CD4-positive, alpha-beta T cell treated with Interleukin-2 at 100 ng/mL for 4 hours (primary cell): ENCODE results near the gene TWNK.

Experiments
- DNase-seq: peaks from one replicate; pipeline ENCODE4 v3.0.0-alpha.2; 2020; ENCODE audit warnings: low spot score

TWNK gene

DNA sequence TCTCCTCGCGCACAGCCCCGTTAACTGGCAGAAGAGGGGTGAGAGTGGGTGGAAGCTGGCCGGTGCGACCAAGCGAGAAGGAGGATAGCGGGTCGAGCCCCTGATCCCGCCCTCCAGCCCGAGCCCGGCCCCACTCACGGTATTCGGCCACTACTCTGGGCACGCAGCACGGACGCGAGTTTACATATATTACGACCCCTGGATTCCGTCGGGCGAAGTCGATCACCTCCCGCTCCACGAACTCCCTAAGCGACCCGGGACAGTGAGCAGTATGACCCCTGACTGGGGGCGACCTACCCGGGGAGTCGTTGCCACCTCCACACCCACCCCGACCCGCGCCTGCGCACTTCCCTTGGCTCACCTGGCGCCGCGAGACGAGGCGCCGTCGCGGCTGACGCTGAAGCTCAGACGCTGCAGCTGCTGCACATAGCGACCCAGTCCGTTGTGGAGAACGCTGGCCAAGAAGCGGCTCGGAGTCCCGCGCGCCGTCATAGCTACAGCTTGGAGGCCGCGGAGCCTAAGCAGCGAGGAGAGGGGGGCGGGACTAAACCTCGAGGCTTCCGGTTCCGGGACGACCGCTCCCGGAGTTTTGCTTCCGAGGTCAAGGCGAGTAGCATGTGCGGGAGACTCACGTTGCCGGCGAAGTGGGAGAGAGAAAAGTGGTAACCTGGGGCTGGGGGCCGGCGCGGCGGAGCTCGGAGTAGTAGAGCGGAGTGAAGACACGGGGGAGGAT is at the start of gene TWNK, which contains the start of gene MRPL43:
TWNK (plus strand) TSS at position 592 of the 733 bp plus-strand sequence. CDS start 668 bp downstream, outside the sequence.
MRPL43 (minus strand) TSS at position 546 of the 733 bp plus-strand sequence; CDS start at position 492, 54 bp downstream.
- peak; percentile 85 for DNase-seq

DNA sequence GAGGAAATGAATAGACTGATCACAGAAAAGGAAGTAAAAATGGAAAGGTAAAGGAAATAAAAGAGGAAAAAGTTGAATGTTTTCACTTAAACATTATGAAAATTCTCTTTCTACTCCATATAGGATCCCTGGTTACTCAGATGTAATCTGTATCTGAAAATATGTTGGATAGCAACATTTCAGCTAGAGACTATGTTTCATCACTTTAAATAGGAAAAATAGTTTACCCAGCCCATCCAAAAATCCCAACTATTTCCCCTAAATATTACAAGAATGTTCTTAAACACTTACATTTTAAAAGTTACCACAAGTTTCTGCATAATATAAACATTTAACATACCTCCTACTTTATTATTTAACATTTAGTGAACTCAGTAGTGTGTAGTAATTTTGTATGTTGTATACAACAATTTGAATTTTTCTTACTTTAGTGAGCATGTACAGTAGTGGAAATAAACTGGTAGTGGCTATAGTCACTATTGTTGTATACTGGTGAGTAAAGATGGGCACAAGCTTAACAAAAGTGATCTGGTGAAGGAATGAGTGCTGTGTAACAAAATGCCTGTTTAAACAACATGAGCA is 47.5 kb upstream of the TWNK start:
- DNase-seq: no peak

DNA sequence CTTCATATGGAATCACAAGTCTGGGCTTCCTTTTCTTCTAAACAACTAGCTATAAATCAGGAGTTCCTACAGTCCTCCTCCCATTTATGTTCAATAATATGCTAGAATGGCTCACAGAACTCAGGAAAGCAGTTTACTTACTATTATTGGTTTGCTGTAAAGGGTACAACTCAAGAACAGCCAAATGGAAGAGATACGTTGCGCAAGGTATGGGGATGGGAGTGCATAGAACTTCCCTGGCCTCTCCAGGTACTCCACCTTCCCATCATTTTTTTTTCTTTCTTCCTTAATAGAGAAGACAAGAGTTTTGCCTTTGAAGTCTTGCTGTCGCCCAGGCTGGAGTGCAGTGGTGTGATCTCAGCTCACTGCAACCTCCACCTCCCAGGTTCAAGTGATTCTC is 45.1 kb upstream of the TWNK start:
- no peak for DNase-seq

DNA sequence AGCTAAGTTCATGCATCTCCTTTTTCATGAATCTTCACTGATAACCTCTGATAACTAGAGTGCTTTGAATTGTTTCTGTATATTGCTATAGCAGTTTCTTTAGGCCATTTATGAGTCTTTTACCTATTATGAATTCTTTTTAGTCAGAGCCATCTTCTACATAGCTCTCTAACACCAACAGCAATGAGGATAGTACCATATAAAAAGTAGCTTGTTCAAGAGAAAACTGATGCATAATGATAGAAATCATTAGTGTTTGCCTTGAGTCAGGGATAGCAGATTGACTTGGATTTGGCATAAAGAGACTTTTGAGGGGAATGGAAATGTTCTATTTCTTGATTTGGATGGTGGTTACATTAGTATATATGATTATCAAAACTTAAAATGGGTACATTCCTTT is 43.8 kb upstream of the TWNK start:
- no peak for DNase-seq

DNA sequence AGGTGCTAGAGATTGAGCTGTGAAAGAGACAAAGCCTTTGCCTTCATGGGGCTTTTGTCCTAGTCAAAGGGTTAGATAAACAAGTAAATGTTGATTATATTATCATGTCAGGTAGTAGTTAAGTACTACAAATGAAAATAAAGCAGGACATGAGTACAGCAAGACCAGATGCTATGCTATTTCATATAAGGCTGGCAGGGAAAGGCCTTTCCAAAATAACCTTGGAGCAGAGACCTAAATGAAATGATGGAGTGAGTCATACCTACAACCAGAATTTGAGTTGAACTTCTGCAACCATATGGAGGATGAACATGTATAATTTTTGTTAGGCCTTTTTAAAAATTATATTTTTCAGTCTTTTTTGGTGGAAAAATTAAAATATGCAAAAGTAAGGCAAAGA is 41.6 kb upstream of the TWNK start:
- no peak for DNase-seq

DNA sequence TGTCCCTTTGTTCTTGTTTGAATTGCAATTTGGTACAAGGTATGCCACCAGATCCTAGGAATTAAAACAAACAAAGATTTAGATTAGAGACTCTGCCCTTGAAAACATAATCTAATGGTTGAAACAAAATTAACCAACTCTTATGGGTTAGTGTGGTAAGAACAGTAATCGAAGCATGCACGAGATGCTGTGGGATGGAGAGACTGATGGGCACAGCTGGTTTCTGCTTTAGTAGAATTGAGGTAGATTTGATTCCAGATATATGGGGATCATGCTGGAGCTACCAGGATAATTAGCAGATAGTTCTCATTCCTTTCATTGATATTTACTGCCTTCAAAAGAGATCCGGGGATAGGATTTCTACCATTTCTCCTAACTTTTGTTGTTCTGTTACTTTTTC is 38.4 kb upstream of the TWNK start:
- no peak for DNase-seq

DNA sequence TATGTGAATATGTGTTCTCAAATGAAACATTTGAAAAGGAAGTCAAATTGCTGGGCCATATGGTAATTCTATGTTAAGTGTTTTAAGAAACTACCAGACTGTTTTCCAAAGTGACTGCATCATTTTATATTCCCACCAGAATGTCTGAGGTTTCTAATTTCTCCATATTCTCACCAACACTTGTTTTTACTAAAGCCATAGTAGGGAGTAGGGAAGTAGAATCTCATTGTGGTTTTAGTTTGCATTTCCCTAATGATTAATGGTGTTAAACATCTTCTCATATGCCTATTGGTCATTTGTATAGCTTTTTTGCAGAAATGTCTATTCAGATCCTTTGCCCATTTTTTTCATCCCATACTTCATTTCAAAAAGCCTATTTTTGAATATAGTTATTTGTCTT is 27.1 kb upstream of the TWNK start:
- no peak for DNase-seq

DNA sequence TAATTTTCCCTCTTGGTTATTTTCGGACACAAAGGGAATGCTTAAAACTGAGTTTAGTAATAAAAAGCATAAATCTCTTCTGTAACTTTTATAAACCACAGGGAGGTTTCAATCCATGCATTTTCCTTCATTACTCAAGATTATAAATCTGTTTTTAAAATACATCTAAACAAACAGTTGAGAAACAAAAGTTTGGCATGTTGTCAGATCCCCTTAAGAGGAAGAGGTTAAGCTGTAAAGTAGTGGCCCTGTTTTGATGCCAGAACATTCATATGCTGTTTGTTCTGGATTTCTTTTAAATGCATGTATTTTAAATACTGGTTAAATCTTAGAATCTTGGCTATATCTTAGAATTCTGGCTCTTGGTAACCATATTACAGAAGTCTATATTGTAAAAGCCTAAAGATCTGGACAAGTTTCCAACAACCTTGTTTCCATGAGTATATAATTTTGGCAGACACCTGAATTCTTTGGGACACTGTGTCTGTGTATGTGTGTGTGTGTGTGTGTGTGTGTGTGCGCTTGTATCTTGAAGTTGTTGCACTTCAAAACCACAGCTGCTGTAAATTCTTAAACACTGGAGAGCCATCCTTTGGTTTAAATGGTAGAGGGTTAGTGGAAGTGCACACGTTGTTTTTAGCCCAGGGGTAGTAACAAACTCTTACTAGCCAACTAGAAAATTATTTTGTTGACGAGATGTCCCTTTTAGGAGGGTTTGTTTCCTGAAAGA is 24.8 kb upstream of the TWNK start:
- DNase-seq: no peak

DNA sequence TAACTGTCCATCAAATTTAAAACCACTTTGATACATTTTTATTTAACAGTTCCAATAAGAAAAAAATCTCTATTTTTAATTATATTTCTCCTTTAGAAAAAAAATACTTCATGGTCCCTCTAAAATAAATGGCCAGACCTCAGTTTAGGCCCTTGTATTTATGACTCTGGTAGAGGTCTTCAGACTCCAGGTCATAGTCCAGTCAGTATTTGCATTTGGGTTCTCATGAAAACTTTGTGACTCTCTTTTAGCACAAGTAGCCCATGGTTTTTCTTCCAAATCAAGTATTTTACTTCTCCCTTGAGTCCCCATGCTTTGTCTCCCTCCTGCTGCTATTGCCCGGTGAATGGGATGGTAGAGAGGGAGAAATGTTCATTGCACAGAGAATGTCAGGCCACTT is 23.5 kb upstream of the TWNK start:
- DNase-seq: no peak

DNA sequence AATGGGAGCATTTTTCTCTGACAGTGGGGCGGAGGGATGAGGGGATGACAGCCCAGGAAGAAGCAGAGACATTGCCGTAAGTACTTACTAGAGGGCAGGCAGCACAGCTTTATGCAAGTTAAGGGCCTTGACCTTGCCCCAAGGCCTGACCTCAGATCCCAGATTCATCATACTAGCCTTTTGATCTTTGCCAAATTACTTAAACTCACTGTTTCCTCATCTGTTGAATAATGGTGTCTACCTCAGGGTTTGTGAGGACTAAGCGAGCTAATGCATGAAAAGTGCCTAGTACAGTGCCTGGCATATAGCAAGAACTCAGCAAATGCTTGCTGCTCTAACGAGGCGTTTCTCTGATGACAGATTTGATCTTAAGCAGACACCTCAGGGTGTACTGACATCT is 21.5 kb upstream of the TWNK start:
- DNase-seq: no peak

DNA sequence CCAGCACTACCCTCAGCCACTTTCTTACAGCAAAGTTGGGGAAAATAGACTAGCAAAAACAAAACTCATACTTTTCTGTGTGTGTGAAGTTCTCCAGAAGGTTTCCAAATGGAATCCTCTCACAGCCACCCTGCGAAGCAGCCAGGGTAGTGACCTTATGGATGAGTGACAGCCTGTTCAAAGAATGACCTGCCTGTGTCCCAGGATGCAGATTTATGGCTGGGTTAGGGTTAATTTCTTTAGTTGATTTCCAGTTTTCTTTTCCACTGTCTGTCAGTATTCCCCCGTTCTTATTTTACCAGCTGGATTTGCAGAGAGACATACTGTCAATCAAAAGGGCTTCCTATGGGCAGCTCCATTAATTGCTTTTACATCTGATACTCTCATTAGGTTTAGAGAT is 20.5 kb upstream of the TWNK start:
- DNase-seq: no peak

DNA sequence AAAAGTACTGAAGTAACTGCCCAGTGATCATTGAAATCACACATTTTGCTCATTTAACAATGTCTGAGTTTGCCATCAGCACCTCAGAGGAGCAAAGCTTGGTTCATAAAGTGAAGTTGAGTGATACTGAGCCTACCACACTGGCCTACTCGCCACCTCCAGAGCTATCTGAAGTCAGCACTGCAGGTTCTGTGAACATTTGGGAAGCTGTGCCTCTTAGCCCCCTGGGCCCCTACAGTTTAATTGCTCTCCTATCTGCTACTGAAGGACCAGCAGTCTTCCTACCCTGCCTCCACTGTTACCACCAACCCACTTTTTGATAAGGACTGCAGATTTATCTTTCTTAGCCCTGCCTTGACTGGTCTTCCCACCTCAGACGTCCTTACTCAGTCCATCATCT is 20.0 kb upstream of the TWNK start:
- DNase-seq: no peak

DNA sequence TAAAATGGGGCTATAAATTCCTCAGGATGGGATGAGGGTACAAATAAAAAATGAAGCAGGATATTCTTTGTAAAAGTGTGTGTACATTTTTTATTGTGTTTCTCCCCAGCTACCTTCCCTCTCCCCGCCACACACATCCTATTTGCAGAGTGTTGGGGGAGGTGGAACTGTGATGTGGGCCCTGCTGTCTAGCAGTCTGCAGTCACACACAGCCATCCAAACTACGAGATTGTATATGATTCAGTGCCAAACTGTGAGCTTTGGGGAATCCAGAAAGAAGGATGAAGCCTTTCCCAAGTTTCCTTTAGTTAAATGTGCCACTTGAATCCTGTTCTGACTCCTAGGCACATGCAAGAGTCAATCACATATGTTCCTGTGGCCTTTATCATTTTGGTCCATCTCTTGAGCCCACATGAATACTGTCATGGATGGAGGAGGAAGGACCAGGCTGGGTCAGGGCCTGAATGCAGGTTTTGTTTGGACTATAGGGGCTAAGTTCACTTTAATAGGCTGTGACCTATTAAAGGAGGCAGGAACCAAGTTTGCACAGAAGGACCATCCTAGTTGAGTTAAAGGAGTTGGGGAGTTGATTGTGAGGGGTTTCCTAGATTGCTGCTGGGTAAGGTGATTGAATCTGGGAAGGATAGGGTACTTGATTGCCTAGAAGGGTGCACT is 19.1 kb upstream of the TWNK start:
- no peak for DNase-seq

DNA sequence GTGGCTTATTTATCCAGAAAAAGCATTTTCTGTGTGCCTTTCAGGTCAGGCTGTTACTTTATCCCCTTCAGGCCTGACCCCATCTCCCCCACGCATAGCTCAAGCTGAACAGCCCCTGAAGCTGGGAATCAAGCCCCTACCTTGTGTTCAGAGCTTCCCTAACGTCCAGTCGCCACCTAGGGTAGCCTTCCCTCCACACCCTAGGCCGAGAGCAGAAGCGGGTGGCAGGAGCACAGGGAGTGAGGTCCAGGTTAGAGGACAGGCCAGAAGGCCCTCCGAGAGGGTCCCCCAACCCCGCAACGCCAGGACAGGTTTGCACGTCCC is 18.5 kb upstream of the TWNK start:
- no peak for DNase-seq

DNA sequence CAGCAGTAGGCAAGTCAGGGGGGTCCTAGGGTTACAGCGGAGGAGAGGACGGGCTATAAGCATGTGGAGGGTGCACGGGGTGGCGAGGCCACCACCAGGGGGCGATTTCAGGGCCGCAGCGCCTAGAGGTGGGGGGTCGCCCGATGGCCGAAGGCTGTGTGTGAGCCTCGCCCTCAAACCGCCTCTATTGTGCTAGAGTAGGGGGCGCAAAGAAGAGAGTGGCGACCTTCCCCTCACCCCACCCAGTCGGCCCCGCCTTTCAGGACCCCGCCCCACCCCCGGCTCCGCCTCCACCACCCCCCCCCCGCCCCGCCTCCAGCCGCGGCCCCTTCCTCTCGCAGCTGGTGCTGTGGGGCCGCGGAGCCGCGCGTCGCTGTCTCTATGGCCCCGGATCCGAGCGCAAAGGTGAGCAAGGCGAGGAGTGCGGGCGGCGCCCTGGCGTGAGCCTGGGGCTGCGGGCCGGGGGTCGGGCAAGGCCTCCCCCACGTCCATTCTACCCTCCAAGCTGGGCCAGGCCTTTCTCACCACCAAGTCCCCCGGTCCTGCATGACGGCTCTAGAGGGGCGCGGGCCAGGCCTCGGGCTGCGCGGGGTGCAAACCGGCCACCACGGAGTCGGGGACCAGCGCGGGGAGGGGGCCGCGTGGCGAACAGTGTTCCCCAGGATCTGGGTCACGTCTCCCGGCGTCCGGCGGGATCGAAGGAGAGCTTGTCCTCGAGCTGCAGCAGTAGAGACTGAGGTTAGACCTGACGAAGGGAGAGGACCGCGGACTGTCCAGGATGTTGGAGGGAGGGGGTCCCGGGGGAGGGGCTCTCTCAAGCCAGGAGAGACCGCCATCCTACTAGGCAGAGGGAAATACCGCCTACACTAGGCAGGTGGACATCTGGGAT is 17.9 kb upstream of the TWNK start, which contains the start of gene SEMA4G:
SEMA4G (plus strand) TSS at position 318 of the 889 bp plus-strand sequence. CDS start 3,409 bp downstream, outside the sequence.
- DNase-seq: peak; percentile 26

DNA sequence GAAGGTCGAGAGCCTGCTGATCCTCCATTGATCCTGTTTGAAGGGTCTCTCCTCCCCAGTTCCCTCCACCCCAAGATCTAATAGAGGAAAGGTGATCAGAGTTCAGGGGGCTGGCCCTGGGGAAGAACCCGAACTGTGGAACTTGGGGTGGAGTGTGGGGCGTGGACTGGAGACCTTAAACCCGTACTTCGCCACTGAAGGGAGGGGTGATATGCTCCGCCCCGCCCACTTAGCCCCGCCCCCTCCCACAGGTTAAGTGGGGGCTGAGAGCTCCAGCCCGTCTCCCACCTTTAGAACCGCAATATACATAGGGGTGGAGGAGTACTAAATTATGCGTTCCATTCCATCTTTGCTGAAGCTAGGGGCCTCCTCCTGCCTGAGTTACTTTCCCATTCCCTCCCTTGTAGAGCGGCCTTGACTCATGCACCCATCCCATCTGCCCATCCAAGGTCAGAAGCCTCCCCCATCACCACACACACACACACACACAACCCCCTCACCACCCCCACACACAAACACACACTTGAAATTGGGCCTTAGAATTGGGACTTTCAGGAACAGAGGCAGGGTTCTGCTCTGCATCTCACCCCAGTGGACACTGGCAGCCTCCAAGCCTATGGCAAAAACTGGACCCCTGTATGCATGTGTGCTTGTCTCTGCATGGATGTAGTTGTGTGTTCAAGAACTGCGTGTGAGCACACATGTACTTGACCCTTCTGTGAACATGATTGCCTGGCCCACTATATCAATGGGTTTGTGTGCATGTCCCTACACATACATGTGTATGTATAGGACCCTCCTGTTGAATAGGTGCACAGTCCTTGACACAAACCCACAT is 17.0 kb upstream of the TWNK start:
- peak; percentile 17 for DNase-seq

DNA sequence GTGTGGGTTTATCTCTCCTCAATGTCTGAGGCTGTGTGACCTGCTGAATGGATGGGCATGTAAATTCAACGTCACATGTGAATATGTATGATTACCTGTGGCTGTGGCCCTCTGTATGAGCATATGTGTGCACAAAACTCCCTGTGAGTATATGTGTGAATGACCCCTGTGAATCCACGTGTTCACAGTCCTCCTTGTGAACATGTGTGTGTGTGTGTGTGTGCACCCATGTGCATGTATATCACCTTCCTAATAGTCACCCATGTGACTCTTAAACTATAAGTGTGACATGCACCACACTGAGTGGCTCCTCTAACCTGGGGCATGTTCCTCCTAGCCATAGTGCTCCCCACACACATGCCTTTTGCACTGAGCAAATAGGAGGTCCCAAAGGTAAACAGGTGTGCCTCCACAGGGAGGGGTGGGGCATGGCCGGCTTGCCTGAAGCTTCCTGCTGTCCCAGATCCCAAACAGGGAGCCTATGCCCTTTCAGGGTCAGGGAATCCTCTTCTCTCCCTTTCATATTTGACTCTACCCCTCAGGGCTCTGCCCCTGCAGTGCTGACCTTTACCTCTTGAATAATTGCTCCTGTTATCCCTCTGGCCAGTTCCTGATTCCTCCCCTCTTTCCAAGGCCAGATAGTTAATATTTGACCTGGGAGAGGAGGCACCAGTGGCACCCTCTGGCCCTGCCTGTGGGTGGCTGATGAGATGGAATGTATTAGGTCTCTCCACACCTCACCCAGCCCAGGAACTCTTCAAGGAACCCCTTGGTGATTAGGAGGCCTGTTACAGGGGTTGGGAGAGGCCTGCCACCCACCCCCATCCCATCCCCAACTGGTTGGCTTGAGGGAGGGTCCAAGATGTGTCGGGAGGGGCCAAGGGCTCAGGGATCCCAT is 16.2 kb upstream of the TWNK start:
- no peak for DNase-seq

DNA sequence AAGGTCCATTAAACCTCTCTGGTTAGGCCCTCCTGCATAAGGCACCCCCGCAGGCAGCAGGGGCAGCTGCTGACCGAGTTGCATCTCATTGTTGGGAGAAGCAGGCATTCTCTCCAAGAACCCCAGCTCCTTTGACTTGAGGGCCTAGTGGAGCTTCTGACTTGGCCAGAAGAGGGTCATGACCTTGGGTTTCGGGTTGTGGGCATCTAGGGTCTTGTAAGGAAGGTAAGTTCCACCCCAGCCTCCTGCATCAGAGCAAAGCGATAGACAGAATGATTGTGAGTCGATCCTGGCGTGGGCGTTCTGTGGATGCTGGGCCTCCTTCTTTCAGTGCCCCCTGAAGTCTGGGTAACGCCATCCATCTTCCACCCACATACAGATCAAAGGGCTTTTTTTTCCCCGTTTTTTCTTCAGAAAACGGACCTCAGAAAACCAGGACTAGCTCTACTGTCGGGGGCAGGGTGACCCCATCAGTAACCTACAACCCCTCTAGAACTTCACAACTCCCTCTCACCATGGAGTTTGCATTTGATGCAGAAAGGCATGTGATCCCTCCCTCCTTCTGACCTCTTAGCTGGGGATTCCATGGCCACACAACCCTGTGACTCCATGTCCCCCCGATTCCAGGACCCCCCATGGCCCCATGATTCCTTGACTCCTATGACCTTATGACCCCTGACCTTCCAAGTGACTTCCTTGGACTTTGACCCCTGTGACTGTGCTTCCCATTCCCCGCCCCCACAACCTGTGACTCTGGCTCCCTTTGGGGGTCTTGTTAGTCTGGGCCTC is 15.0 kb upstream of the TWNK start:
- no peak for DNase-seq
